GM12872 (cell line): ENCODE measurements around the gene BRD3.

ENCODE experiments used
- CTCF ChIP-seq: IDR thresholded peaks from 3 replicates; pipeline ENCODE4 v1.5.1; 2011; ENCODE audit warnings: low read depth, mild to moderate bottlenecking, low read length, moderate library complexity; ENCODE audit not compliant: insufficient read depth

BRD3 gene

DNA sequence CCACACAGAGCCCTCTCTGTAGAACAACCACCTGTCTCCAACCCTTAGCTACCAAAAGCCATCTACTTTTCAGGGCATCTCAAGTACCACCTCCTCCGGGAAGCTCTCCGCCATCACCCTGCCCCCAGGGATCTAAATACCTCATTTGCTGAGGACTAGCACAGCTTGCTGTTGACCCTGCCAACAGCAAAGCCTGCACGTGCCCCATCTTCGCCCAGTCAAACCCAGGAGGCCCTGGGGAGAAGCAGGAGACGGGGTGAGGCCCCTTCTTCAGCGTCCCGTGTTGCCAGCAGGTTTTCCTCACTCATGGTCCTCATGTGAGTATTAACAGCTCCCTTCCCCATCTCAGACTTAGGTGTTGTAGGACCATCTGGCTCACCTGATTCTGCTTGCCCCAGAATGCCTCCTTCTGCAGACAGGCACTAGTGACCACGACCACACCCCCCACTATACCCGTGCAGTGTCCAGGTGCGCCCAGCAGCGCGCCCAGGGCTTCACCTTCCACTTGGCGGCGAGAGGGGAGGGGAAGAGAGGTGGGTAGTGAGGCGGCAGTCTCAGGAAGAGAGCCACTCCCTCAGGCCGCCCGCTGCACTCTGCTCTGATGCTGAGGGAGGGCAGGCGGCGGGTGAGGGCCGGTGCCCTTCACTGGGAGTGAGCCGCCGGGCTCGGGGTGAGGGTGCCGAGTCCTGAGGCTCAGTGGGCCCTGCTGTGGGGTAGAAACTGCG, 86.8 kb downstream of the BRD3 start:
- no peak for TF ChIP-seq CTCF
